ENCODE measurements around the gene SCLT1. TPM values are rescaled to one million over a fixed set of nuclear protein-coding genes. Genes with fewer than 3 reads are reported as not detected.

Gene SCLT1
- total RNA-seq, 4 donors from 2014 or later, result 12.9 to 28.6 (median 20.8) TPM

- 92% methylated on average over 2 of the region's 2 CpGs for WGBS, 2 donors
- no peak for DNase-seq
- no peaks in the 10 kb centered on the region for H3K27me3 ChIP-seq
- no peaks in the 10 kb centered on the region for H3K36me3 ChIP-seq
- H3K4me3 ChIP-seq (replicated peaks in 1 of 3), result no peak overlapping the region
- no peak for TF ChIP-seq CTCF (IDR thresholded peaks at IDR 0.05)
- TF ChIP-seq POLR2A (IDR thresholded peaks at IDR 0.05), result no peak
- H3K4me1 ChIP-seq, result no peaks in the 10 kb centered on the region
- intact Hi-C loops (cut with DNase I), result no loop called here
- H3K27ac ChIP-seq, result no peak overlapping the region
- H3K9me3 ChIP-seq, result no peaks in the 10 kb centered on the region
Observed at GRCh38 chr4:128879283-128879682, 214.1 kb downstream of the SCLT1 start.

DNA sequence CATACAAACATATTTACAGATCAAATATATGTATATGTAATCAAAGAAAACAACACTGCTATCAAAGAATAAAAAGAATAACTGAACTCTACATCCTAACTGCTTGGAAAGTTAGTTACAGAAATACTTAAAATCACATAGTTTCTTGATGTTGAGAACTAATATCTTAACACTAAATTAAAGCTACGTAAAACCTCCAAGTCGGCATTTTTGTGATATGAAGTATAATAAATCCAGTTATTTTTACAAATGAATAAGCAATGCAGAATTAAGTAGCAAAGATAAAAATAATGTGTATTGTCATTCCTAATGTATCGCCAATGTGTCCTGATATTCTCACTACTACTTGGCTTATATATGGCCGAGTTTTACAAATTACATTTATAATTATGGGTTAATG lies 215.4 kb downstream of the SCLT1 start:
- WGBS, 2 donors, result 93 to 94% methylated on average over 4 of the region's 4 CpGs
- Histone ChIP-seq H3K4me3 (replicated peaks in 1 of 3) (no peak overlapping the region), H3K27ac (no peak overlapping the region), H3K36me3 (no peaks in the 10 kb centered on the region), H3K27me3 (no peaks in the 10 kb centered on the region), H3K9me3 (no peaks in the 10 kb centered on the region), H3K4me1 (no peaks in the 10 kb centered on the region)
- DNase-seq, result no peak
- no peak for TF ChIP-seq CTCF (IDR thresholded peaks at IDR 0.05)
- no peak for TF ChIP-seq POLR2A (IDR thresholded peaks at IDR 0.05)
- intact Hi-C loops (cut with DNase I), result no loop called here

- intact Hi-C loops (cut with DNase I), result no loop called here
- Histone ChIP-seq H3K36me3 (peaks cover 16% of the 10 kb centered on the region in 2 donors), H3K4me1 (no peaks in the 10 kb centered on the region), H3K27me3 (no peaks in the 10 kb centered on the region), H3K27ac (no peak overlapping the region), H3K4me3 (replicated peaks in 1 of 3) (no peak overlapping the region), H3K9me3 (no peaks in the 10 kb centered on the region)
- TF ChIP-seq CTCF (IDR thresholded peaks at IDR 0.05) (no peak), POLR2A (IDR thresholded peaks at IDR 0.05) (no peak)
- no peak for DNase-seq
- WGBS, 2 donors, result 92 to 94% methylated on average over 2 of the region's 2 CpGs
Observed at GRCh38 chr4:128876200-128876599, 217.1 kb downstream of the SCLT1 start.

GRCh38 chr4:128871948-128872347 lies 221.4 kb downstream of the SCLT1 start:
- Histone ChIP-seq H3K36me3 (peaks cover 31 to 42% of the 10 kb centered on the region in 2 donors), H3K4me3 (replicated peaks in 1 of 3) (no peak overlapping the region), H3K27ac (no peak overlapping the region), H3K9me3 (no peaks in the 10 kb centered on the region), H3K27me3 (no peaks in the 10 kb centered on the region), H3K4me1 (no peaks in the 10 kb centered on the region)
- DNase-seq, result no peak
- intact Hi-C loops (cut with DNase I), result no loop called here
- WGBS, 2 donors, result 95 to 96% methylated on average over 9 of the region's 9 CpGs
- no peak for TF ChIP-seq POLR2A (IDR thresholded peaks at IDR 0.05)
- TF ChIP-seq CTCF (IDR thresholded peaks at IDR 0.05), result no peak

GRCh38 chr4:128869776-128870509 lies 223.4 kb downstream of the SCLT1 start:
- Histone ChIP-seq H3K27ac (no peak overlapping the region), H3K36me3 (peaks cover 37 to 42% of the 10 kb centered on the region in 2 donors), H3K4me1 (no peaks in the 10 kb centered on the region), H3K9me3 (no peaks in the 10 kb centered on the region), H3K27me3 (no peaks in the 10 kb centered on the region), H3K4me3 (replicated peaks in 1 of 3) (no peak overlapping the region)
- intact Hi-C loops (cut with DNase I), result loop anchor here (5.0 to 10.0 kb wide), 4 partner anchors 225 to 685 kb away; partner anchors contain the start of genes C4orf33 and SCLT1
- TF ChIP-seq POLR2A (IDR thresholded peaks at IDR 0.05) (no peak), CTCF (IDR thresholded peaks at IDR 0.05) (no peak)
- 88 to 98% methylated on average over 2 of the region's 2 CpGs for WGBS, 2 donors
- DNase-seq, result no peak

Measured in thyroid gland (tissue), 4 donors.